Muscle of arm (tissue), 12 donors: ENCODE measurements around the gene PPP1R7. TPM values are rescaled to one million over a fixed set of nuclear protein-coding genes. Genes with fewer than 3 reads are reported as not detected.

Experiments
- DNase-seq: peaks from one replicate; pipeline ENCODE4 v3.0.0-alpha.2; 2013
- polyA plus RNA-seq, 12 donors: library from polyadenylated mRNA; unstranded; fragments of 120-200 nt; gene quantifications; one replicate each; pipeline ENCODE4 v1.2.1, GENCODE V29; 2013; ENCODE audit not compliant: insufficient read length in 12 of 12

Gene PPP1R7
- polyA plus RNA-seq, 12 donors: 62.1 to 86.9 (median 78.0) TPM; not detected in 1

DNA sequence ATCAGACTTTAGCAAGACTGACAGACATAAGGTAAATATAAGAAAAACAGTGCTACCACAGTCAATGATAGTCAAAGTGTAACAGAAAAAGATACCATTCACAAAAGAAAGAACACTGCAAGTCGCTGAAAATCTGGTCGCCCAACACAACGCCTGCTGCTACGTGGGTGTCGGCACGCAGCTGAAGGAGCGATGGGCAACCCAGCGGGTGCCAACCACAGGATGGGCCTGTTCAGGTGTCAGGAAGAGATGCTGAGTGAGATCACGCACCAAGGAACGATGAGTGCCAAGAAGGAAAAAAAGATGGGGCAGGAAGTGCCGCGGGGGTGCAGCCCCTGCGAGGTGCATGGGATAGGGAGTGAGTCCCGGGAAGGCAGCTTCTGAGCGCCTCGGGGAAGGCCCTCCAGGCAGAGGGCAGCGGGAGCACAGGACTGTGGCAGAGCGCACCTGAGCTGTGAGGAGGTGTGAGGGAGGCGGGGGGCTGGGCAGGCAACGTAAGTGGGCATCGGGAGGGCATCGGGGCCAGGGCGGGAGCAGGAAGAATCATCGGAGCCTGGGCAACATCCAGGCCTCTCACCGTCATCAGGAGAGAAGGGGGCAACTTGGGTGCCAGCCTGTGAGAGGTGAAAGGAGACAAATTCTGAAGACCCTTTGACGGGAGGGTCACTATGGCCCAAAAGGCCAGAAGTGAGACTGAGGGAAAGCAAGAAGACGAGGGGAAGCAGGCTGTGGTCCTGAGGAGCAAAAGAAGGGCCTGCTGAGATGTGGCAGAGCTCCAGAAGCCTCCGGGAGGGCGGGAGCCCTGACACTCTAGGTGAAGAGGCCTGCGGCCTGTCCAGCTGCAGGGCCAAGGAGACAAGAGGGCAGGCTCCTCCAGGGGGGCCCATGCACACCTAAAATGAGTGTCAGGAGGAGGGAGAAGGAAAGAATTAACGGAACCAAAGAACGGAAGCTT, 33.4 kb upstream of the PPP1R7 start:
- no peak for DNase-seq

DNA sequence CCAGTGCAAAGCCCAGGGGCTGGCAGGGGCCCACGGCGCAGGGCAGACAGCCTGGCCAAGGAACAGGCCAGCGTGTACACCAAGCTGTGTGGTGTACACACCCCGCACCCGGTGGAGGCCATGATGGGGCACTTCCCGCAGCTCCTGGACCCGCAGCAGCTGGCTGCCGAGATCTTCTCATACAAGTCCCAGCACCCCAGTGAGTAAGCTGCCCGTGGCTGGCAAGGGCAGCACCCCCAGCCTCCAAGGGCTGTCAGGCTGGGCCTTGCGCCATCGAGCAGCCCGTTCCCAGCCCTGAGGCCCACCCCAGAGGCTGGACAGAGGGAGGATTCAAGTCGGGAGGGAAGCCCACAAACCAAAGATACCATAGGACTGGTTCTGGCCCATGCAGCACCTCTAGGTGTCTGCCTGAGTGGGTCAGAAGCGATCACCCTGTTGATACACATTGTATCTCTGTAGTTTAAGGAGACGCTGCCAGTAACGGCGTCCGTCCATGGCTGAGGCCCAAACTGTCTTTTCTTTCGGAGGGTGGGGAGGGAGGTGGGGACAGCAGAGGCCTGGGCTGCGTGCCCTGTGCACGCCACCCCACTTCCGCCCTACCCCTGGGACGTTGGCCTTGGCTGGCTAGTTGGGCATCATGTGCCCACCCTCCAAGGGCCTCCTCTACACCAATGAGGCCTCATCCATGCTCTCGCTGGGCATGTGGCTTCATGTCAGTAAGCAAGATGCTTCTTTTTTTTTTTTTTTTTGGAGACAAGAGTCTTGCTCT, 31.3 kb upstream of the PPP1R7 start:
- DNase-seq: no peak

DNA sequence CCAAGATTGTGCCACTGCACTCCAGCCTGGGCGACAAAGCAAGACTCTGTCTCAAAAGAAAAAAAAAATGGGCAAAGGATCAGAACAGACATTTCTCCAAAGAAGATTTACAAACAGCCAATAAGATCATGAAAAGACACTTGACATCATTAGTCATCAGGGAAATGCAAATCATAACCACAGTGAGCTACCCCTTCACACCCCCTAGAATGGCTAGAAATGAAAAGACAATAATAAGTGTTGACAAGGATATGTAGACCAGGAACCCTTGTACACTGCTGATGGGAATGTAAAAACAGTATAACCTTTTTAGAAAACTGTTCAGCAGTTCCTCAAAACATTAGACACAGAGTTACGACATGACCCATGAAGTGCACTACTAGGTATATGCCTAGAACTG, 29.8 kb upstream of the PPP1R7 start:
- DNase-seq: no peak

DNA sequence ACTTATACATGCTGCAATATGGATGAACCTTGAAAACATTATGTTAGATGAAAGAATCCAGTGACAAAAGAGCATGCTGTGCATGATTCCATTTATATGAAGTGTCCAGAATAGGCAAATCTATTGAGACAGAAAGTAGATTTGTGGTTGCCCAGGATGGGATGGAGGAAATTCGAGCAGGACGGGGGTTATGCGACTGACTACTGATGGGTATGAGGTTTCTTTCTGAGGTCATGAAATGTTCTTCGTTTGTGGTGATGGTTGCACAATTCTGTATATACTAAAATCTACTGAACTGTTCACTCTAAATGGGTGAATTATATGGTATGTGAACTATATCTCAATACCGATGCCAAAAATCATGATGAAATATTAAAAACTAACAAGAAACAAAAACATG, 29.3 kb upstream of the PPP1R7 start:
- no peak for DNase-seq

DNA sequence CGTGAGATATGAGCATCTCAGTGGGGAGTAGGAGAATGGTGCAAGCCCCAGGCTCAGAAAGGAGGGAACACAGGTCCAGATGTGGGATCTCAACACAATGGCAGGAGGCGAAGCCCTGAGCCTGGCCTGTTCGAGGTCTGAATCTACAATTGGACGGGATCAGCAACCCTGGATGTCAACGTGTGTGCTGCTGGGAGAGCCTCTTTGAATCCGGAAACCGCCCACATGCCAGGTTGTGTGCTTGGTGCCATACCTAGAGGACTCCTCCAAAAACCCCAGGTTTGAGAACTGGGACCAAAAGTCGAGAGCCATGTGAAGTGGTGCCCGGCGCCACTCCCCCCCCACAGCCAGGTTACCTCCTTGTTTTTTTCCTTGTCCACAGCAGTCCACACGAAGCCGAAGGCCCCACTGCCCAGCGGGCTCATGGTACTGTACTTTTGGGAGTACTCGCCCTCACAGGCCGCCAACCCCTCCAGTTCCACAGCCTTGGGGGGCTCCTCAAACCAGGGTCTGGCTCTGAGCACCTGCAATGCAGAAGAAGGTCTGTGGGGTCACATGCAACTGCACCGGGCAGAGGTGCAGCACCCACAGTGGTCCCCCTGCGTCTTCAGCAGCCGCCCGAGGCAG, 27.8 kb upstream of the PPP1R7 start:
- no peak for DNase-seq

DNA sequence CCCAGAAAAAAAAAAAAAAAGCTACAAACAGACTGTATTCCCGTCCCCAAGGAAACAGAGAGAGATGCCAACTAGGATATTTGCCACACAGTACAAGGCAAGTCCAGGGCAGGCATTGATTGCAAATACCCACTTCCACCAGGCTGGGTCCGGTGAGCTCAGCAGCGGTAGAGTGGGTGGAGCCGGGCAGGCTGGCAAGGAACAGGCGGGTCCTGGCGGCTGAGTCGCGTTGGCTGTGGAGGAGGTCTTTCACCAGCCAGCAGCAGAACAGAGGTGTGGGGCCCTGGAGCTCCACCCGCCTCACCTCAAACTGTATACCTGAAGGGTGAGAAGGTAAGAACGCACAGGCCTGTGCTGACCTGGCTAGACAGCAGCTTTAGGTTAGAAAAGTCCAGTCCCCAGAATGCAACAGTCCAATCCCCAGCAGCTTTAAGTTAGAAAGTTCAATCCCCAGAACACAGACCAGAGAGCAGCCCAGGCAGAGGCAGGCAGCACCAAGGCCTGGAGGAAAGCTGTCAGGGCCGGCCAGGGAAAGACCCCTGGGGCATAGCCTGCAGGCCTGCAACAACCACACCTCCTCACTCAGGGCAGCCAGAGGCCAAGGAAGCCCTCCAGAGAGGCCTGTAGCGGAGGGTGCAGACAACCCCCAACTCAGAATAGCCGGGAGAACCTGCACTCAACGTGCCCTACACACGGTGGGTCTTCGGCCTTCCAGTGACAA, 26.3 kb upstream of the PPP1R7 start:
- DNase-seq: no peak

DNA sequence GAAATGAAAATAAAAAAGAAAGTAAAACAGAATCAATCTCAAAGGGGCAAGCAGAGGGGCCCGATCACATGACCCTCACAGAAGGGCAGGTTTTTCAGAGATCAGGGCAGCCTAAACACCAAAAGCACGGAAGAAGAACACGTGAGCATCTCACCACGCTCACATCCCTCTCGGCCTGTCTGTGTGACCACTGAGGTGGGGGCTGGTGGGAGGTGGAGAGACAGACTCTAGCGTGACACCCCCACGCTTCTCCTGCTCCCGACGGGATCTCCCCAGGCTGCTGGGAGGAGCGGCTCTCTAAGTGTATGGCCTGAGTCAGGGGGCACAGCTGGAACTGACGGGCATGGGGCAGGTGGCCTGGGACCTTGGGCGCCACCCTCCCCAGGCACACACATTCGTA, 24.6 kb upstream of the PPP1R7 start:
- no peak for DNase-seq

DNA sequence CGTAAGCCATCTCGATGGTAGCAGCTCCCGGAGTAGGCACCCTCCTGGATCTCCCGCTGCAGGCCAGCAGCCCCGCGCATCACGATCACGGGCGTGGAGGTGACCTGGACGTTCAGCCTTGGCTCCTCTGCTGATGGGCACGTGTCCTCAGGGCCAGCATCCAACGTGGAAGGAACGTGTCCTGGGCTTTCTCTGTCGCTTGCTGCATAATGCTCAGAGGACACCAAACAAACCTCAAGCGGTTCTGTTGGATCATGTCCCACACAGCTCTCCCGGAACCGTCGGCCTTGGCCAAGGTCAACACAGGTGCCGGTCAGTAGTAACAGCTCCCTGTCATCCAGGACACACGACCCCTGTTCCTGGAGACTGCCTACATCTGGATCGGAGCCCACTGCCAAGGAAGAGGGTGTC, 24.1 kb upstream of the PPP1R7 start:
- DNase-seq: no peak

DNA sequence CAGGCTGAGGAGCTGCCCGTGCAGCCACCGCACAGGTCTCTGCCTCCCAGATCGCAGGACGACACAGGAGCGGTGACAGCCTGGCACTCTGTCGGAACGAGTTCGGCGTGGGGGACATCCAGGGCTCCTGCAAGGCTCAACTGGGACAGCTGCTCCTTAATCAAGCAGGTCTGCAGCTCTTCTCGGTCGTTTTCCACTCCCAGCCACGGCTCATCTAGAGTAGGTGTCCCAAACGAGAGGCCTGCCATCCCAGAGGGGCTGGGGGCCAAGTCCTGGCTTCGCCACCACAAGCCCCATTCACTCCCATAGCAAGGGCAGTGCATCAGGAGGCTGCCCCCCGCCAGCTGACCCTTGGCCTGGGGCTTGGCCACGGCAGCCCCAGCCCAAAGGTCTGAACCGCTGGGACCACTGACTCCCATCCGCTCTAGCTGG, 23.5 kb upstream of the PPP1R7 start:
- no peak for DNase-seq

DNA sequence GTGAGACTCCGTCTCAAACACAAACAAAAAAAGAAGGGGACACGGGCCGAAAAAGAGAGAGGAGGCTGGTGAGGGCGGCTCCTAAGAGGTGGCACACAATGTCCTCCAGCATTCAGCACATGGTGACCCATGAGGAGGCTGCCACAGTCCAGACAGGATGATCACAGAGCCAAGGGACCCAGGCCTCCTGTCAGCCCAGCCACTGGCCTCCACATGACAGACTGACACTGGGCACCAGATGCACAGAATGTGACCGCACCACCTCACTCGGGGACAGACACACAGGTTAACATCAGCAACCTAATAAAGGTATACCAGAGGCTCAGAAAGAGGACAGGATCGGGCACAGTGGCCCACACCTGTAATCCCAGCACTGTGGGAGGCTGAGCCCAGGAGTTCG, 22.0 kb upstream of the PPP1R7 start:
- no peak for DNase-seq

DNA sequence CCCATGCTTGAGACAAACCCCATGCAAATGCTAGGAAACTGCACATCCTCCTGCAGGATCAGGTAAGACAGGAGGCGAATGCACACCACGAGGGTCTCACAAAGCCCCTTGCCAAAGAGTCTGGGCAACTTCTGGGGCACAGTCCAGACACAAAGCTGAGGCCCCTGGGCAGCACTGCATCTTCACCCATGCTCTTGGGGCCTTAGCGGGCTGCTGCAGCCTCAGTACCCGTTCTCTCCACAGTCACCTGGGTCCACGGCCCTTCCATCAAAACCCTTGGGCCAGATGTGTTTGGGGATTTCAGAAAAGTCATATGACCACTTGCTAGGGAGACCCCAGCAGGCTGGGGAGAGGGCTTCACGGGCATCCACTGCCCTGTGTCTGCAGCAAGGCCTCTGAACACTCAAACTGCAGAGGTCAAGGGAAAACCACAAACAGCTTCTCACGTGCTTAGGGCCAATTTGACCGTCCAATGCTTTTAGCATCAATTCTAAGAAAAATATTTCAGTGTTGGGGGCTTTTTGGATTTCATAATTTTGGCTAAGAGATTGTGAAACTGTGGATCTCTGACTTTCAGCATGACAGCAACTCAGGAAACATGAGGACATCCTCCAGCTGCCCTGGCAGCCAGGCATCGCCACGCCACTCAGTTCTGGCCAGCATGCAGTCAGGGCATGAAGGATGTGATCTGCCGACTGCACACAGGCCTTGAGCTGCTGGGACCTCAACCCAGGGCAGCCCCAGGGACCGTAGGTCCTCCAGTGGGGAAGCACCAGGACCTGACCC, 21.0 kb upstream of the PPP1R7 start:
- no peak for DNase-seq

DNA sequence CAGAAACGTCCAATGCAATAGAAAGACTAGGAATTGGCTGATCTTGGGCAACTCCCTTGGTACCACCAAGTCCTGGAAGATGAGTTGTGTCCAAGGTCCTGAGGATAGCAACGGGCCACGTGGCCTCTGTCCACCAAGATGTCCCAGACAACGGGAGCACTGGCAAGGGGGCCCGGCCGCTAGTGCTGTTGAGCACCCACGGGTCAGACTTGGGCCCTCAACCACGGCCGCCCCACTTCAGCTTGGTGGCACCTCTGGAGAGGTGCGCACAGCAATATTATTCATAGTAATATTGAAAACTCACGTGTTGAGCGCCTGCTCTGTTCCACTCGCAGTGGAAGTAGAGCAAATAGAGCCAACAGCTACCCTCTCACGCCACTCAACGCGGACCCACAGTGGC, 20.0 kb upstream of the PPP1R7 start:
- no peak for DNase-seq

DNA sequence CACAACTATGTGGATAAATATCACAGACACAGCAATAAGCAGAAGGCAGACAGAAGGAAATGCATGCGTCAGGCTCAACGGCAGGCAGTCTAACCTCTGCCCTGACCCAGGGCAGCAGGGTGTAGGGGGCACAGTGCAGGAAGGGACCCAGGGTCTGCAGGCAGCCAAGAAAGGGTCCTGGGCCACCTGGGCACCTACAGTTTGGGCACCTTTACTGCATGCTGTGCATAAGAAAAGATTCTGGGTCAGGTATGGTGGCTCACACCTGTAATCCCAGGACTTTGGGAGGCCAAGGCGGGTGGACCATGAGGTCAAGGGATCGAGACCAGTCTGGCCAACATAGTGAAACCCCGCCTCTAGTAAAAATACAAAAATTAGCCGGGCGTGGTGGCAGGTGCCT, 18.7 kb upstream of the PPP1R7 start:
- DNase-seq: no peak

DNA sequence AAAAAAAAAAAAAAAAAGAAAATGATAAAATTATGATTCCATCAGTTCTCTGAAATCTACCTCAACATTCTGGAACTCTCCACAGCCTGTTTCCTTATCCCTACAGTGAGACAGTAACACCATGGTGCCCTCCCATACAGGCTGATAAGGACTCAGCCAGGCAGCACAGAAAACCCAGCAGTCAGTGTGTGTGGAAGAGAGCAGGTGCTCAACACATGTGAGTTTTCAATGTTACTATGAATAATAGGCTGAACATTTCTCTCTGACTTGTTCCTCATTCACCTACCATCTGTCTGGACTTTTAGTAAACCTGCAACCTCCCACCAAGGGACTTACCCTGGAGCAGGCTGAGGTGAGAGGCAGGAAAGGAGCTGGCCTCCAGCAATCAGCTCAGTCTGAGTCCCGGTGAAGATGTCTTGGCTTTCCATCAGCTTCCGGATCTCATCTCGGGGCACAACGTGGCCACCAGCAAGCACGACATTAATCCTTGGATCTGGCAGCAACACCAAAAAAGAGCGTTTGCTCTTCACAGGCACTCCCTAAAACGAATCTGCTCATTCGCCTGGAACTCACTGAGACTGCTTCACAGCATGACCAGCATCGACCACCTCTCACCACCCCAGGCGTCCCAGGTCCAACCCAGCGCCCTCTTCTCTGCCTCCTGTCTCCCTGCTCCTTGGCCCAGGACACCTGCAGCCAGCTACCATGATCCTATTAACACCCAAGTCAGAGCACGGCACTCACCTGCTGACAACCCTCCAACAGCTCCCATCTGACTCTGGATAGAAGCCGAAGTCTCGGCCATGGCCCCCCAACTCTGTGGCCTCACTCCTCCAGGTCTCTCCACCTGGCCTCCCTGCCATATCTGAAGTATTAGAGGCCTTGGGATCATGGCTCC, 17.5 kb upstream of the PPP1R7 start:
- DNase-seq: no peak

DNA sequence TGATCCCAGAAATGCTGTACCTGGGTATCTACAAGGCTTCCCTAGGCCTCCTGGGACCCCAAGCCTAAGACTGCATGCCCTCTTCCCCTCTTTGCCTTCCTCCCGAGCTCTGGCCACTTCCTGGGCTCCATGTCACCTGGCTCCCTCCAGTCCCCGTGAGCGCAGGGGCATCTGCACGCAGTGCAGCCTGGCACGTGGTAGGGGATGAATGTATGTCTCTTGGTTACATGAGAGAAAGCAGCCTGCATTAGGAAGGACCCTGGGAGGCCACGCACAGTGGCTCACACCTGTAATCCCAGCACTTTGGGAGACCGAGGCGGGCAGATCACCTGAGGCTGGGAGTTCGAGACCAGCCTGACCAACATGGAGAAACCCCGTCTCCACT, 16.8 kb upstream of the PPP1R7 start:
- DNase-seq: no peak

DNA sequence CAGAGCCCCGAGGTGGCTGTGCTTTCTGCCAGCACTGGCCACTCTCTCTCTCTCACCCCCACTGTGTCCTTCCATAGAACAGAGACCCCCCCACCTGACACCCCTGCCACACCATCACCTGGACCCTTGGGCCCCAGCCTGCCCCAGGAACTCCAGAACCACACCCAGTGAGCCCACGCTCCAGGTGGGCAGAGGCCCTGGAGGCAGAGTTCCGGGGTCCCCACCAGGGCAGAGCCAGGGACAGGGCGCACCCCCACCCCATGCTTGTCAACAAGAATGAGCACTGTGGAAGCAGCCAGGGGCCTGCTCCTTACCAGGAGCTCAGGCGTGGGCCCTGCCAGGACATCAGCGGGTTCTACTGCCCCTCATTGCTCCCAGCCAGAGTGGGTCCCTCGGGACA, 15.6 kb upstream of the PPP1R7 start:
- DNase-seq: no peak

DNA sequence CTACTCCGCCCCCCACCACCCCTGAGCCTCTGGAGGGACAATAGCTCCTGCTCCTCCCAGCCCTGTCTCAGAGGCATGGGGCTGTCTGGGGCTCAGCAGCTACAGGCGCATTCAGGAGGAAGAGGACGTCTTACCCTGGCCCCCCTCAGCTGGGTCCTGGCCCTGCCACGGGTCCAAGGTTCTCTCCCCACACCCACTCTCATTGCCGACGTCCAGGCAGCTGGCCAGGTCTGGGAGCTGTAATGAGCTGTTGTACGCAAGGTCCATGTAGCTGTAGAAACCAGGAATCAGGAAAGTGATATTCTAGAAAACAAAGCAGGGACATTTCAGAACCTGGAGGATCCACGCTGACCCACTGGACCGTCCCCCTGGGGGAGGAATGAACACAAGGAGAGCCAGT, 14.5 kb upstream of the PPP1R7 start:
- no peak for DNase-seq

DNA sequence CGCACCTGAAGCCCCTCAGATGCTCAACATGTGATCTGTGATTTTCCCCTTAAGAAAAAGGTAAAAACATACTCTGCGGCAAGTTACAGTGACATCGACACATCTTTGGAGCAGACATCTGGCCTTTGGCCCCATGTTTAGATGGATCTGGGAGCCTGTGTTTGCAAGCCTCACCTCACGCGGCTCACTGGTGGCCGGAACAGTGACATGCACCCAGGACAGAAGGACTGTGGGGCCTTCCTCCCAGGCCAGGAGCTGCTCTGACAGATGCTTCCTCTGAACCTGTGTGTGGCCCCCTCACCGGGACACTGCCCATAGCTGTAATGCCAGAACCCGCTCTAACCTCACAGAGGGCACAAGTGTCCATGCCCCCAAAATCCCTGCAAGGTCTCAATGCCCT, 14.1 kb upstream of the PPP1R7 start:
- DNase-seq: no peak

DNA sequence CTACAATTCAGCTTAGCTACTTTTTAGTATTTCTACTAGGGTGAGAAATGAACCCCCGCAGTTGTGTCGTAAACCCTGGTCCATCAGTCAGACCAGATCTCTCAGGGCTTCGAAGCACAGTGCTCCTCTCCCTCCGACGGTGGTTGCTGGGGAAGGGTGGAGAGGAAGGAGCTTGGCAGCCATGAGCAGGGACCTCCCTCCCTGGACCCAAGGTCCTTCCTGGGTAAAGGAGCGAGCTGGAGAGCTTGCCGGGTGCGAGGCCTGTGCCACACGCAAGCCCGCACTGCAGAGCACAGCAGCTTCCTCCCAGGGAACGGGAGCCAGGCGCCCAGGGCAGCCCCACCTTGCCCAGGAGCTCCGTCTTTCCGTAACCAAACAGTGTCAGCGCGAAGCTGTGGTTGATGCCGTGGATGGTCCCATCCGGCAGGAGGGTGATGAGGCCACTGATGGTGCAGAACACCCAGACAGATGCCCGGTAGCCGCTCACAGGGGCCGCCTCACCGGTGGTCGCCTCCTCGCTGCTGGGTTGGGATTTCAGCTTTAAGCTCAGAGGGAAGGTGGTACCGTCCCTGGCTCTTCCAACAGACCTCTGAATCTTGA, 13.5 kb upstream of the PPP1R7 start:
- no peak for DNase-seq
